HepG2 (cell line): ENCODE measurements around the gene BAHD1. TPM values are rescaled to one million over a fixed set of nuclear protein-coding genes. Genes with fewer than 3 reads are reported as not detected.

Experiments
- AKAP8 ChIP-seq: sonication (generic); formaldehyde crosslinking; IDR thresholded peaks from 2 replicates; pipeline ENCODE4 v1.5.1; 2020; ENCODE audit warnings: mild to moderate bottlenecking, missing genetic modification reagents
- ARNT2 ChIP-seq: sonication (generic); formaldehyde crosslinking; IDR thresholded peaks from 2 replicates; pipeline ENCODE4 v1.8.0; 2022; ENCODE audit warnings: mild to moderate bottlenecking, low read depth, missing genetic modification reagents, moderate library complexity
- HNF4A ChIP-seq: sonication (generic); formaldehyde crosslinking; IDR thresholded peaks from 2 replicates; pipeline ENCODE4 v1.4.0; 2020; ENCODE audit warnings: missing genetic modification reagents
- HNF4G ChIP-seq, 2 experiments: sonication (generic) in 1 of 2; formaldehyde crosslinking in 1 of 2; IDR thresholded peaks; 2 replicates each; pipeline versions ENCODE4 v1.4.0 to v1.6.1; 2011 to 2020; ENCODE audit warnings: borderline replicate concordance in 2 of 2, low read depth in 2 of 2, mild to moderate bottlenecking in 2 of 2, low read length in 1 of 2, missing genetic modification reagents in 1 of 2, moderate library complexity in 1 of 2
- LCORL ChIP-seq, 2 experiments: fragments of 450-650 bp in 1 of 2; sonication (generic) in 1 of 2; formaldehyde crosslinking in 1 of 2; IDR thresholded peaks; 2 replicates each; pipeline versions ENCODE4 v1.5.0 to v1.6.1; 2017 to 2020; ENCODE audit warnings: antibody characterized with exemption in 1 of 2, missing genetic modification reagents in 1 of 2
- RAD21 ChIP-seq: fragments of 450-650 bp; formaldehyde crosslinking; IDR thresholded peaks from 2 replicates; pipeline ENCODE4 v1.5.0; 2020; ENCODE audit warnings: mild to moderate bottlenecking
- RELA ChIP-seq: sonication (generic); formaldehyde crosslinking; IDR thresholded peaks from 2 replicates; pipeline ENCODE4 v1.4.0; 2020; ENCODE audit warnings: missing genetic modification reagents
- ZNF629 ChIP-seq: sonication (generic); formaldehyde crosslinking; conservative IDR thresholded peaks from 2 replicates; pipeline ENCODE4 v1.5.0; 2020; ENCODE audit warnings: missing genetic modification reagents
- ZNF678 ChIP-seq: sonication (generic); formaldehyde crosslinking; IDR thresholded peaks from 2 replicates; pipeline ENCODE4 v1.4.0; 2020; ENCODE audit warnings: mild to moderate bottlenecking, missing genetic modification reagents
- polyA plus RNA-seq, 8 experiments: library from polyadenylated mRNA; depleted of rRNA in 3 of 8; stranded (reverse) in 7 of 8; unstranded in 1 of 8; fragments of >200 nt; fragmentation: Illumina TruSeq in 4 of 8; extraction: Trizol in 4 of 8; gene quantifications; 2 replicates each; pipeline versions ENCODE4 v1.2.1 to v1.2.3, GENCODE V29; 2011 to 2016; ENCODE audit warnings: low read depth in 4 of 8, missing spikeins in 1 of 8, mixed read lengths in 1 of 8; ENCODE audit not compliant: insufficient read depth in 1 of 8
- total RNA-seq, 5 experiments: library from RNA; depleted of rRNA; stranded (reverse); fragments of >200 nt; fragmentation: Illumina TruSeq; extraction: Trizol; gene quantifications; 2 replicates each; pipeline ENCODE4 v1.2.3, GENCODE V29; 2016; ENCODE audit warnings: low read depth in 1 of 5
- TF ChIP-seq, protein P1 (sequence below): sonication (generic); formaldehyde crosslinking; IDR thresholded peaks from 2 replicates; pipeline ENCODE4 v1.4.0; 2020; ENCODE audit warnings: mild to moderate bottlenecking, missing genetic modification reagents
- TF ChIP-seq, protein P2 (sequence below): IDR thresholded peaks from 2 replicates; pipeline ENCODE4 v1.6.1; 2012; ENCODE audit warnings: inconsistent platforms
- TF ChIP-seq, protein P3 (sequence below): sonication (generic); formaldehyde crosslinking; IDR thresholded peaks from 2 replicates; pipeline ENCODE4 v1.5.0; 2020; ENCODE audit warnings: mild to moderate bottlenecking, missing genetic modification reagents
- TF ChIP-seq, protein P4 (sequence below): sonication (generic); formaldehyde crosslinking; IDR thresholded peaks from 2 replicates; pipeline ENCODE4 v1.4.0; 2020; ENCODE audit warnings: mild to moderate bottlenecking, missing genetic modification reagents

BAHD1 gene
- total and polyA plus RNA-seq, 2 of the 13 experiments (the other 11 are each of a cell fraction or from before 2014, with no cell fraction given): 3.3 to 8.7 TPM

DNA sequence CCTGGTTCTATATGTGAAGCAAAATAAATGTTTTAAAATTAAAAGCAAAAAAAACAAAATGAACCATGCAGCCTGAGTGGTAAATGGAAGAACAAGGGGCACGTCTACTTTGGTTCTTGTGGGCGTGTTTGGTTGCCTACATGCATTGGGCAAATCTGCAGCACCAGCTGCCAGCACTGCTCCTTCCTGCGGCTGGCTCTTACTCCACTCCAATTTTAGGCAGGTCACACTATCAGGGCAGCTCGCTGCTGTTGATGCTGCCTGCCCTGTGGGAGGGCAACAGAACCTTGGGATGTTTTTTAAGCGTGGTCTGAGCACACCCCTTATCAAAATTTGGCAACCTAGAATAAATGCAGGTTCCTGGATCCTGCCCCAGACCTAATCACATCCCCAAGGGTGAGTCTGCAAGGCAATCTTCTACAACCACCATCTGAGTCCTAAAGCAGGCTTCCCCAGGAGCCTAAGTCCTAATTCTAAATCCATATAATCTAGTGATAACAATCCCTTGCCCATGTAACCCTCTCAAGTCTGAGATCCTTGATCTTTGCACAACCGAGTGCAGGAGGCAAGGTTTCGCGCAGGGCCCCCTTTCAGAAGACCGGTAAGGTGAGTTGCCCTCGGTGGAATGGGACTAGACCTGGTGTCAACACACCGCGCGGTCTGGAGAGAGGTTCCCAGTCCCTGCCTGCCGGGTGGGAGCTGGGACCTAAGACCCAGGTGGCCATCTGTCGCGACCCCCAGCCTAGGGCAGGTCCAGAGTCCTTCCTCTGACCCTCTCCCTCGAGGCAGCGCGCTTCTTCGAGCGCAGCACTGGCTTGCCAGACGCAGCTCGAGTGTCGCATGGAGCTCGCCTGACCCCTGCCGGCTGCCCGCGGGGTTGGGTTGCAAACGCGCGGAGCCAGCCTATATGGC, 19.3 kb upstream of the BAHD1 start (continued):
- TF ChIP-seq, protein P1, sequence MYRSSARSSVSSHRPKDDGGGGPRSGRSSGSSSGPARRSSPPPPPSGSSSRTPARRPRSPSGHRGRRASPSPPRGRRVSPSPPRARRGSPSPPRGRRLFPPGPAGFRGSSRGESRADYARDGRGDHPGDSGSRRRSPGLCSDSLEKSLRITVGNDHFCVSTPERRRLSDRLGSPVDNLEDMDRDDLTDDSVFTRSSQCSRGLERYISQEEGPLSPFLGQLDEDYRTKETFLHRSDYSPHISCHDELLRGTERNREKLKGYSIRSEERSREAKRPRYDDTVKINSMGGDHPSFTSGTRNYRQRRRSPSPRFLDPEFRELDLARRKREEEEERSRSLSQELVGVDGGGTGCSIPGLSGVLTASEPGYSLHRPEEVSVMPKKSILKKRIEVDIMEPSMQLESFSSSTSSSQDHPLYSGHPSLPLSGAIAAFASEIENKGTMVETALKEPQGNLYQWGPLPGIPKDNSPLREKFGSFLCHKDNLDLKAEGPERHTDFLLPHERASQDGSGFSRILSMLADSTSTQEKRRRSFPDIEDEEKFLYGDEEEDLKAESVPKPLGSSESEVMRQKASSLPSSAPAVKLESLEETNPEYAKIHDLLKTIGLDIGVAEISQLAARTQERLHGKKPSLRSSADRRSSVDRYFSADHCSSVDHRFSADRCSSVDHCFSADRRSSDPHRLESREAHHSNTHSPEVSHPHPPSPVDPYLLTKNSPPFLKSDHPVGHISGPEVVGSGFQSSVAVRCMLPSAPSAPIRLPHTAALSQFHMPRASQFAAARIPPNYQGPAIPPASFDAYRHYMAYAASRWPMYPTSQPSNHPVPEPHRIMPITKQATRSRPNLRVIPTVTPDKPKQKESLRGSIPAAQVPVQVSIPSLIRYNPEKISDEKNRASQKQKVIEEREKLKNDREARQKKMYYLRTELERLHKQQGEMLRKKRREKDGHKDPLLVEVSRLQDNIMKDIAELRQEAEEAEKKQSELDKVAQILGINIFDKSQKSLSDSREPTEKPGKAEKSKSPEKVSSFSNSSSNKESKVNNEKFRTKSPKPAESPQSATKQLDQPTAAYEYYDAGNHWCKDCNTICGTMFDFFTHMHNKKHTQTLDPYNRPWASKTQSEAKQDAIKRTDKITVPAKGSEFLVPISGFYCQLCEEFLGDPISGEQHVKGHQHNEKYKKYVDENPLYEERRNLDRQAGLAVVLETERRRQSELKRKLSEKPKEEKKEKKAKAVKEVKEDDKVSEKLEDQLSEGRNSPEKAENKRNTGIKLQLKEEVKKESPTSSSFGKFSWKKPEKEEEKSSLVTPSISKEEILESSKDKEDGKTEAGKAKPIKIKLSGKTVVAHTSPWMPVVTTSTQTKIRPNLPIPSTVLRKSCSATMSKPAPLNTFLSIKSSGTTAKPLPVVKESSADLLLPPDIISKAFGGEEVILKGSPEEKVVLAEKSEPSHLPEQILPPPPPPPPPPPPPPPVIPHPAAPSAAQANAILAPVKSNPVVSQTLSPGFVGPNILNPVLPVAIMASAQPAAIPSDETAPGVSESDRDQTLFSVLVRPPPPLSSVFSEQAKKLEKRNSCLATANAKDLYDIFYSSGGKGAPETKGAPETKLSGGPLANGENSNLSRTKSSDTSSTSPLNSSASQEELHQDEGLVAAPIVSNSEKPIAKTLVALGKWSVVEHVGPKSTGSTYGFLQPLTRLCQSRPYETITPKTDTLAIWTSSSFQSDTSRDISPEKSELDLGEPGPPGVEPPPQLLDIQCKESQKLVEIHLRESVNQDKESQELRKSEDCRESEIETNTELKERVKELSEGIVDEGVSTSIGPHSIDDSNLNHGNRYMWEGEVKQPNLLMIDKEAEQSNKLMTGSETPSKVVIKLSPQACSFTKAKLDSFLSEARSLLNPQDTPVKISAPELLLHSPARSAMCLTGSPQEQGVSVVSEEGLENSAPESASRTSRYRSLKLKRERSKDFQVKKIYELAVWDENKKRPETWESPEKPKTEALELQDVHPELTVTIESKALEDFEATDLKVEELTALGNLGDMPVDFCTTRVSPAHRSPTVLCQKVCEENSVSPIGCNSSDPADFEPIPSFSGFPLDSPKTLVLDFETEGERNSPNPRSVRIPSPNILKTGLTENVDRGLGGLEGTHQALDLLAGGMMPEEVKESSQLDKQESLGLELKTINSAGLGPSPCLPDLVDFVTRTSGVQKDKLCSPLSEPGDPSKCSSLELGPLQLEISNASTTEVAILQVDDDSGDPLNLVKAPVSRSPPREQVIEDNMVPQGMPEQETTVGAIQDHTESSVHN (CRISPR knock-in tag): peak; percentile 66; the same call in 1 of the 2 replicates
- TF ChIP-seq HNF4A (CRISPR knock-in tag) (peak; percentile 62; the same call in 1 of the 2 replicates), RELA (peak; percentile 63; the same call in 1 of the 2 replicates), AKAP8 (CRISPR knock-in tag) (peak; percentile 98), LCORL (IDR thresholded peaks at IDR 0.05) (no peak), LCORL (CRISPR knock-in tag; IDR thresholded peaks at IDR 0.05) (peak; percentile 65; the same call in 1 of the 2 replicates), RAD21 (CRISPR knock-in tag) (peak; percentile 94), ZNF629 (CRISPR knock-in tag) (0 out of 2 replicates have a peak, but pooled peaks have one; percentile 18), ZNF678 (CRISPR knock-in tag) (no peak), ARNT2 (CRISPR knock-in tag) (0 out of 2 replicates have a peak, but pooled peaks have one; percentile 20), HNF4G (IDR thresholded peaks at IDR 0.05; ENCODE audit: borderline replicate concordance, low read depth, low read length) (no peak), HNF4G (CRISPR knock-in tag; IDR thresholded peaks at IDR 0.05; ENCODE audit: borderline replicate concordance, low read depth) (0 out of 2 replicates have a peak, but pooled peaks have one; percentile 46)
- TF ChIP-seq, protein P2, sequence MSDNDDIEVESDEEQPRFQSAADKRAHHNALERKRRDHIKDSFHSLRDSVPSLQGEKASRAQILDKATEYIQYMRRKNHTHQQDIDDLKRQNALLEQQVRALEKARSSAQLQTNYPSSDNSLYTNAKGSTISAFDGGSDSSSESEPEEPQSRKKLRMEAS: peak; percentile 56; the same call in 1 of the 2 replicates
- TF ChIP-seq, protein P3, sequence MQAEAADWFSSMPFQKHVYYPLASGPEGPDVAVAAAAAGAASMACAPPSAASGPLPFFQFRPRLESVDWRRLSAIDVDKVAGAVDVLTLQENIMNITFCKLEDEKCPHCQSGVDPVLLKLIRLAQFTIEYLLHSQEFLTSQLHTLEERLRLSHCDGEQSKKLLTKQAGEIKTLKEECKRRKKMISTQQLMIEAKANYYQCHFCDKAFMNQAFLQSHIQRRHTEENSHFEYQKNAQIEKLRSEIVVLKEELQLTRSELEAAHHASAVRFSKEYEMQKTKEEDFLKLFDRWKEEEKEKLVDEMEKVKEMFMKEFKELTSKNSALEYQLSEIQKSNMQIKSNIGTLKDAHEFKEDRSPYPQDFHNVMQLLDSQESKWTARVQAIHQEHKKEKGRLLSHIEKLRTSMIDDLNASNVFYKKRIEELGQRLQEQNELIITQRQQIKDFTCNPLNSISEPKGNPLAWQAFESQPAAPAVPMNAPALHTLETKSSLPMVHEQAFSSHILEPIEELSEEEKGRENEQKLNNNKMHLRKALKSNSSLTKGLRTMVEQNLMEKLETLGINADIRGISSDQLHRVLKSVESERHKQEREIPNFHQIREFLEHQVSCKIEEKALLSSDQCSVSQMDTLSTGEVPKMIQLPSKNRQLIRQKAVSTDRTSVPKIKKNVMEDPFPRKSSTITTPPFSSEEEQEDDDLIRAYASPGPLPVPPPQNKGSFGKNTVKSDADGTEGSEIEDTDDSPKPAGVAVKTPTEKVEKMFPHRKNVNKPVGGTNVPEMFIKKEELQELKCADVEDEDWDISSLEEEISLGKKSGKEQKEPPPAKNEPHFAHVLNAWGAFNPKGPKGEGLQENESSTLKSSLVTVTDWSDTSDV (CRISPR knock-in tag): 0 out of 2 replicates have a peak, but pooled peaks have one; percentile 34
- TF ChIP-seq, protein P4, sequence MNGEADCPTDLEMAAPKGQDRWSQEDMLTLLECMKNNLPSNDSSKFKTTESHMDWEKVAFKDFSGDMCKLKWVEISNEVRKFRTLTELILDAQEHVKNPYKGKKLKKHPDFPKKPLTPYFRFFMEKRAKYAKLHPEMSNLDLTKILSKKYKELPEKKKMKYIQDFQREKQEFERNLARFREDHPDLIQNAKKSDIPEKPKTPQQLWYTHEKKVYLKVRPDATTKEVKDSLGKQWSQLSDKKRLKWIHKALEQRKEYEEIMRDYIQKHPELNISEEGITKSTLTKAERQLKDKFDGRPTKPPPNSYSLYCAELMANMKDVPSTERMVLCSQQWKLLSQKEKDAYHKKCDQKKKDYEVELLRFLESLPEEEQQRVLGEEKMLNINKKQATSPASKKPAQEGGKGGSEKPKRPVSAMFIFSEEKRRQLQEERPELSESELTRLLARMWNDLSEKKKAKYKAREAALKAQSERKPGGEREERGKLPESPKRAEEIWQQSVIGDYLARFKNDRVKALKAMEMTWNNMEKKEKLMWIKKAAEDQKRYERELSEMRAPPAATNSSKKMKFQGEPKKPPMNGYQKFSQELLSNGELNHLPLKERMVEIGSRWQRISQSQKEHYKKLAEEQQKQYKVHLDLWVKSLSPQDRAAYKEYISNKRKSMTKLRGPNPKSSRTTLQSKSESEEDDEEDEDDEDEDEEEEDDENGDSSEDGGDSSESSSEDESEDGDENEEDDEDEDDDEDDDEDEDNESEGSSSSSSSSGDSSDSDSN (CRISPR knock-in tag): 0 out of 2 replicates have a peak, but pooled peaks have one; percentile 29
